RWPE1 (cell line): ENCODE data around the gene BPIFB1.

Experiments
- CTCF ChIA-PET: fragments of 350-600 bp; sonication (Branson Sonifier 250); formaldehyde crosslinking; extraction: SDS; loops from one replicate; lab custom pipeline; 2021; lab: Yijun Ruan, JAX
- POLR2A ChIA-PET: fragments of 400-600 bp; formaldehyde crosslinking; extraction: SDS; loops from one replicate; lab custom pipeline; 2020; ENCODE audit warnings: antibody characterized with exemption; ENCODE audit not compliant: low non-redundant PET; lab: Yijun Ruan, JAX
- DNase-seq: peaks from one replicate; pipeline ENCODE4 v3.0.0; 2012; ENCODE audit warnings: low spot score
- H3K27ac ChIP-seq: fragments of 450-650 bp; 2 replicates; pipeline ENCODE4 v1.5.1; 2017
- CTCF ChIP-seq: fragments of 450-650 bp; conservative IDR thresholded peaks from 2 replicates; pipeline ENCODE4 v1.5.1; 2017; ENCODE audit warnings: low read depth, mild to moderate bottlenecking

The BPIFB1 gene

GRCh38 chr20:33282991-33283555 is at the start of gene BPIFB1:
Gene BPIFB1, plus strand, starts transcription at chr20:33283214. Its CDS starts 2,860 bp downstream, at chr20:33286074.
- TF ChIP-seq CTCF, result no peak
- no peak within 1 kb of the TSS for H3K27ac ChIP-seq
- CTCF ChIA-PET, result interaction anchor here (1.1 to 1.2 kb wide), 2 partner anchors 8 to 16 kb away, joined by 3 to 5 read pairs; no protein-coding TSS in a partner anchor
- POLR2A ChIA-PET, result no interaction called here
- DNase-seq, result no peak

- H3K27ac ChIP-seq, result no peak overlapping the region
- ChIA-PET POLR2A (no interaction called here), CTCF (no interaction called here)
- TF ChIP-seq CTCF, result no peak
- DNase-seq, result no peak
These were observed 49.0 kb upstream of the BPIFB1 start for GRCh38 chr20:33234050-33234449.

GRCh38 chr20:33235696-33236095 is 47.3 kb upstream of the BPIFB1 start, which contains the start of gene BPIFA1:
Gene BPIFA1, plus strand, starts transcription at chr20:33235996. Its CDS starts 1,716 bp downstream, at chr20:33237712.
- H3K27ac ChIP-seq, result no peak within 1 kb of the TSS
- DNase-seq, result no peak
- POLR2A ChIA-PET, result no interaction called here
- TF ChIP-seq CTCF, result no peak
- CTCF ChIA-PET, result interaction anchor here (0.6 kb wide), 1 partner anchor 85 kb away, joined by 5 read pairs; no protein-coding TSS in a partner anchor

GRCh38 chr20:33236351-33236750 is 46.7 kb upstream of the BPIFB1 start:
- H3K27ac ChIP-seq, result no peak overlapping the region
- ChIA-PET POLR2A (no interaction called here), CTCF (no interaction called here)
- DNase-seq, result no peak
- no peak for TF ChIP-seq CTCF

- H3K27ac ChIP-seq, result no peak overlapping the region
- POLR2A ChIA-PET, result no interaction called here
- no peak for DNase-seq
- CTCF ChIA-PET, result no interaction called here
- TF ChIP-seq CTCF, result no peak
These were observed 45.0 kb upstream of the BPIFB1 start for GRCh38 chr20:33237989-33238388.

GRCh38 chr20:33239418-33239817 is 43.6 kb upstream of the BPIFB1 start:
- TF ChIP-seq CTCF, result no peak
- no peak for DNase-seq
- CTCF ChIA-PET, result interaction anchor here (0.6 kb wide), 1 partner anchor 315 kb away, joined by 4 read pairs; no protein-coding TSS in a partner anchor
- H3K27ac ChIP-seq, result no peak overlapping the region
- POLR2A ChIA-PET, result no interaction called here
